Fibroblast of the aortic adventitia (primary cell): ENCODE results near the gene FRAS1. TPM values are rescaled to one million over a fixed set of nuclear protein-coding genes. Genes with fewer than 3 reads are reported as not detected.

Experiments
- DNase-seq: peaks from one replicate; pipeline ENCODE4 v3.0.0-alpha.2; 2010; ENCODE audit warnings: low read depth
- H3K4me3 ChIP-seq: 2 replicates; pipeline ENCODE4 v1.5.1; 2011; ENCODE audit warnings: low read depth, mild to moderate bottlenecking, control low read depth, low read length, moderate library complexity
- CTCF ChIP-seq: IDR thresholded peaks from 2 replicates; pipeline ENCODE4 v1.5.1; 2011; ENCODE audit warnings: mild to moderate bottlenecking, low read length, control low read depth, inconsistent platforms; ENCODE audit not compliant: insufficient read depth
- total RNA-seq: library from RNA; depleted of rRNA; stranded (reverse); fragments of >200 nt; gene quantifications from 2 replicates; pipeline ENCODE4 v1.2.3, GENCODE V29; 2012; ENCODE audit warnings: low replicate concordance

Gene FRAS1
- total RNA-seq, 1 donor: 1.9 TPM

- H3K4me3 ChIP-seq: no peak overlapping the region
- DNase-seq: no peak
- no peak for TF ChIP-seq CTCF
These were observed 33.0 kb upstream of the FRAS1 start for GRCh38 chr4:78024085-78024484.

GRCh38 chr4:78024576-78025091, 32.5 kb upstream of the FRAS1 start:
- no peak for TF ChIP-seq CTCF
- no peak overlapping the region for H3K4me3 ChIP-seq
- DNase-seq: no peak

GRCh38 chr4:78031417-78031950, 25.6 kb upstream of the FRAS1 start:
- peak; percentile 51 for DNase-seq
- no peak overlapping the region for H3K4me3 ChIP-seq
- TF ChIP-seq CTCF: no peak

GRCh38 chr4:78032446-78032845, 24.7 kb upstream of the FRAS1 start:
- DNase-seq: no peak
- no peak for TF ChIP-seq CTCF
- no peak overlapping the region for H3K4me3 ChIP-seq

GRCh38 chr4:78032929-78033328, 24.2 kb upstream of the FRAS1 start:
- no peak for TF ChIP-seq CTCF
- no peak for DNase-seq
- no peak overlapping the region for H3K4me3 ChIP-seq

GRCh38 chr4:78033861-78034260, 23.3 kb upstream of the FRAS1 start:
- DNase-seq: no peak
- no peak for TF ChIP-seq CTCF
- H3K4me3 ChIP-seq: no peak overlapping the region

GRCh38 chr4:78038704-78039103, 18.4 kb upstream of the FRAS1 start:
- no peak for DNase-seq
- TF ChIP-seq CTCF: no peak
- H3K4me3 ChIP-seq: no peak overlapping the region
